Neuronal stem cell (in vitro differentiated cells): ENCODE data around the gene ACBD7.
A peak's percentile ranks its signal among the peaks of the same experiment; 100 is the strongest.

Experiments
- DNase-seq: peaks from one replicate; pipeline ENCODE4 v3.0.0-alpha.2; 2013; ENCODE audit warnings: low spot score
- H2AFZ ChIP-seq: one replicate; pipeline ENCODE4 v1.6.1; 2013; ENCODE audit warnings: mild to moderate bottlenecking, low read length, inconsistent platforms
- H2AK5ac ChIP-seq: 2 replicates; pipeline ENCODE4 v1.6.1; 2013; ENCODE audit warnings: low read depth, mild to moderate bottlenecking, inconsistent platforms, low read length, moderate library complexity, mixed read lengths
- H2BK120ac ChIP-seq: 2 replicates; pipeline ENCODE4 v1.6.1; 2013; ENCODE audit warnings: low read depth, mild to moderate bottlenecking, inconsistent platforms, low read length, moderate library complexity, mixed read lengths
- H2BK12ac ChIP-seq: one replicate; pipeline ENCODE4 v1.6.1; 2013; ENCODE audit warnings: low read length, inconsistent platforms
- H2BK15ac ChIP-seq: 2 replicates; pipeline ENCODE4 v1.6.1; 2013; ENCODE audit warnings: mild to moderate bottlenecking, low read length, inconsistent platforms, mixed read lengths
- H2BK5ac ChIP-seq: one replicate; pipeline ENCODE4 v1.6.1; 2013; ENCODE audit warnings: inconsistent platforms, mild to moderate bottlenecking, low read length, moderate library complexity
- H3K14ac ChIP-seq: one replicate; pipeline ENCODE4 v1.6.1; 2013; ENCODE audit warnings: low read length, inconsistent platforms
- H3K18ac ChIP-seq: 2 replicates; pipeline ENCODE4 v1.6.1; 2013; ENCODE audit warnings: low read length, inconsistent platforms
- H3K23ac ChIP-seq: 2 replicates; pipeline ENCODE4 v1.6.1; 2013; ENCODE audit warnings: low read depth, mild to moderate bottlenecking, mixed read lengths, low read length, inconsistent platforms; ENCODE audit not compliant: poor library complexity
- H3K27ac ChIP-seq: replicated peaks from 3 replicates; pipeline ENCODE4 v1.5.1; 2013; ENCODE audit warnings: low read length, inconsistent platforms
- H3K27me3 ChIP-seq, 3 experiments: 2 replicates each; pipeline ENCODE4 v1.6.1; 2013; ENCODE audit warnings: low read length in 3 of 3, mild to moderate bottlenecking in 2 of 3, inconsistent platforms in 1 of 3, low read depth in 1 of 3, mixed read lengths in 1 of 3, moderate library complexity in 1 of 3; ENCODE audit not compliant: control insufficient read depth in 3 of 3, insufficient read depth in 3 of 3
- H3K36me3 ChIP-seq, 2 donors: replicated peaks in 1 of 2; 2 replicates each; pipeline ENCODE4 v1.6.1; 2013; ENCODE audit warnings: low read length in 2 of 2; ENCODE audit not compliant: control insufficient read depth in 2 of 2, insufficient read depth in 2 of 2
- H3K4ac ChIP-seq: 2 replicates; pipeline ENCODE4 v1.6.1; 2013; ENCODE audit warnings: inconsistent platforms, mild to moderate bottlenecking, low read length, moderate library complexity
- H3K4me1 ChIP-seq, 2 donors: 1 replicate in 1 of 2; 2 replicates in 1 of 2; pipeline ENCODE4 v1.6.1; 2013; ENCODE audit warnings: low read length in 2 of 2, low read depth in 1 of 2; ENCODE audit not compliant: control insufficient read depth in 2 of 2, insufficient read depth in 1 of 2
- H3K4me2 ChIP-seq: one replicate; pipeline ENCODE4 v1.6.1; 2013; ENCODE audit warnings: mild to moderate bottlenecking, low read length, inconsistent platforms; ENCODE audit not compliant: insufficient read depth, poor library complexity, severe bottlenecking
- H3K4me3 ChIP-seq, 2 donors: 2 replicates each; pipeline ENCODE4 v1.5.1; 2013; ENCODE audit warnings: low read length in 2 of 2, mild to moderate bottlenecking in 2 of 2, inconsistent platforms in 1 of 2, moderate library complexity in 1 of 2
- H3K79me1 ChIP-seq: one replicate; pipeline ENCODE4 v1.6.1; 2013; ENCODE audit warnings: low read depth, mild to moderate bottlenecking, inconsistent platforms, low read length, moderate library complexity
- H3K9ac ChIP-seq: one replicate; pipeline ENCODE4 v1.6.1; 2013; ENCODE audit warnings: mild to moderate bottlenecking, low read depth, low read length, inconsistent platforms; ENCODE audit not compliant: poor library complexity
- H3K9me3 ChIP-seq, 2 donors: replicated peaks in 1 of 2; 2 replicates each; pipeline versions ENCODE3 to v1.6.1; 2013; ENCODE audit warnings: low read length in 2 of 2, mild to moderate bottlenecking in 2 of 2, inconsistent platforms in 1 of 2, low read depth in 1 of 2, mixed read lengths in 1 of 2, moderate library complexity in 1 of 2; ENCODE audit not compliant: control insufficient read depth in 2 of 2, insufficient read depth in 1 of 2
- H4K8ac ChIP-seq: one replicate; pipeline ENCODE4 v1.6.1; 2013; ENCODE audit warnings: low read depth, mild to moderate bottlenecking, inconsistent platforms, low read length, moderate library complexity
- H4K91ac ChIP-seq: one replicate; pipeline ENCODE4 v1.6.1; 2013; ENCODE audit warnings: low read length, low read depth, mild to moderate bottlenecking, inconsistent platforms; ENCODE audit not compliant: poor library complexity
- WGBS, 2 donors: extraction: QIAGEN DNeasy Blood & Tissue Kit; methylation state at CpG; one replicate each; pipeline ENCODE4 v1.1.7; 2013; ENCODE audit warnings: missing lambda C conversion rate in 2 of 2, mixed read lengths in 1 of 2; ENCODE audit not compliant: insufficient read length in 2 of 2, insufficient replicate concordance in 1 of 2; ENCODE audit errors: extremely low coverage in 2 of 2; 5-methylcytosine and 5-hydroxymethylcytosine counted together

Gene ACBD7

GRCh38 chr10:15116225-15116624, 27.6 kb upstream of the ACBD7 start:
- Histone ChIP-seq H2BK120ac (no peak overlapping the region), H3K18ac (no peak overlapping the region), H3K14ac (no peak overlapping the region), H2AK5ac (no peak overlapping the region), H3K4me2 (no peak overlapping the region), H3K23ac (no peak overlapping the region), H2AFZ (no peak overlapping the region), H3K27me3 (no peaks in the 10 kb centered on the region), H3K9me3 (peaks cover 2 to 10% of the 10 kb centered on the region in 2 donors), H3K4me3 (no peak overlapping the region), H3K79me1 (no peaks in the 10 kb centered on the region), H3K27ac (no peak overlapping the region), H4K8ac (no peak overlapping the region), H4K91ac (no peak overlapping the region), H3K9ac (no peak overlapping the region), H3K36me3 (peaks cover 18 to 85% of the 10 kb centered on the region in 2 donors), H2BK12ac (no peak overlapping the region), H2BK15ac (no peak overlapping the region), H2BK5ac (no peak overlapping the region), H3K4me1 (no peaks in the 10 kb centered on the region), H3K4ac (no peak overlapping the region)
- DNase-seq, result no peak
- no CpG with 5 or more reads among the region's 5 CpGs for WGBS, 2 donors

GRCh38 chr10:15113766-15114165, 25.2 kb upstream of the ACBD7 start:
- Histone ChIP-seq H4K91ac (no peak overlapping the region), H2AK5ac (no peak overlapping the region), H3K4me2 (no peak overlapping the region), H3K23ac (no peak overlapping the region), H2BK12ac (no peak overlapping the region), H3K9ac (no peak overlapping the region), H3K4me1 (no peaks in the 10 kb centered on the region), H2BK120ac (no peak overlapping the region), H3K4ac (no peak overlapping the region), H3K9me3 (peaks cover 2 to 10% of the 10 kb centered on the region in 2 donors), H3K18ac (no peak overlapping the region), H2AFZ (no peak overlapping the region), H3K79me1 (no peaks in the 10 kb centered on the region), H3K27me3 (no peaks in the 10 kb centered on the region), H4K8ac (no peak overlapping the region), H2BK5ac (no peak overlapping the region), H3K36me3 (peaks cover 10 to 80% of the 10 kb centered on the region in 2 donors), H2BK15ac (no peak overlapping the region), H3K14ac (no peak overlapping the region), H3K4me3 (no peak overlapping the region), H3K27ac (no peak overlapping the region)
- no peak for DNase-seq
- WGBS, 2 donors, result no CpG with 5 or more reads among the region's 4 CpGs

GRCh38 chr10:15112657-15113056, 24.1 kb upstream of the ACBD7 start:
- Histone ChIP-seq H3K4me2 (no peak overlapping the region), H3K27ac (no peak overlapping the region), H3K4ac (no peak overlapping the region), H2BK15ac (no peak overlapping the region), H2AK5ac (no peak overlapping the region), H2BK120ac (no peak overlapping the region), H3K4me1 (no peaks in the 10 kb centered on the region), H4K91ac (no peak overlapping the region), H3K9ac (peak overlapping the region; percentile 12), H2BK5ac (no peak overlapping the region), H3K79me1 (no peaks in the 10 kb centered on the region), H3K9me3 (peaks cover 2 to 7% of the 10 kb centered on the region in 2 donors), H3K23ac (no peak overlapping the region), H3K18ac (no peak overlapping the region), H3K27me3 (no peaks in the 10 kb centered on the region), H3K14ac (no peak overlapping the region), H4K8ac (no peak overlapping the region), H2BK12ac (no peak overlapping the region), H3K36me3 (peaks cover 8 to 80% of the 10 kb centered on the region in 2 donors), H3K4me3 (no peak overlapping the region), H2AFZ (no peak overlapping the region)
- WGBS, 2 donors, result no CpG with 5 or more reads among the region's 13 CpGs
- DNase-seq, result no peak

- H3K9me3 ChIP-seq, result no peaks in the 10 kb centered on the region
- no peak overlapping the region for H2BK120ac ChIP-seq
- WGBS, 2 donors, result no CpG with 5 or more reads among the region's 8 CpGs
- no peak overlapping the region for H3K4me2 ChIP-seq
- H2AFZ ChIP-seq, result no peak overlapping the region
- peaks cover 14 to 85% of the 10 kb centered on the region in 2 donors for H3K36me3 ChIP-seq
- no peak overlapping the region for H3K14ac ChIP-seq
- H3K79me1 ChIP-seq, result peaks cover 3% of the 10 kb centered on the region
- no peak overlapping the region for H3K4me3 ChIP-seq
- peak; percentile 70 for DNase-seq
- H3K18ac ChIP-seq, result no peak overlapping the region
- no peak overlapping the region for H3K4ac ChIP-seq
- H2AK5ac ChIP-seq, result no peak overlapping the region
- no peak overlapping the region for H2BK12ac ChIP-seq
- H3K9ac ChIP-seq, result no peak overlapping the region
- H3K23ac ChIP-seq, result no peak overlapping the region
- no peak overlapping the region for H4K91ac ChIP-seq
- no peaks in the 10 kb centered on the region for H3K27me3 ChIP-seq
- no peak overlapping the region for H2BK15ac ChIP-seq
- H4K8ac ChIP-seq, result no peak overlapping the region
- H3K27ac ChIP-seq, result peak overlapping the region; percentile 10
- no peak overlapping the region for H2BK5ac ChIP-seq
- no peaks in the 10 kb centered on the region for H3K4me1 ChIP-seq
These were observed 17.9 kb upstream of the ACBD7 start for GRCh38 chr10:15106352-15107013.
